ENCODE measurements around the gene PTGR3. TPM values are rescaled to one million over a fixed set of nuclear protein-coding genes. Genes with fewer than 3 reads are reported as not detected.

PTGR3 gene
- total RNA-seq, 3 donors from 2014 or later (not counting 1 experiment from before 2014, with no cell fraction given) = 27.4 to 29.4 (median 28.5) TPM

GRCh38 chr18:75212751-75213090 is 3.8 kb upstream of the PTGR3 start:
- H3K27ac Mint-ChIP-seq = peak overlapping the region; percentile 79 to 89
- Histone ChIP-seq H3K36me3 (ENCODE audit: control insufficient read depth, insufficient read depth, low read length) (no peaks in the 10 kb centered on the region), H3K9me3 (ENCODE audit: control insufficient read depth, insufficient read depth, low read length) (no peaks in the 10 kb centered on the region), H3K27me3 (ENCODE audit: control insufficient read depth, insufficient read depth, low read length) (no peaks in the 10 kb centered on the region), H3K4me3 (ENCODE audit: low read length) (no peak overlapping the region), H3K27ac (ENCODE audit: low read length) (no peak overlapping the region), H3K4me1 (ENCODE audit: control insufficient read depth, insufficient read depth, low read length) (peaks cover 42% of the 10 kb centered on the region)
- 89% methylated on average over 5 of the region's 5 CpGs for WGBS (ENCODE audit: insufficient coverage)
- H3K4me3 Mint-ChIP-seq = peak overlapping the region; percentile 91
- DNase-seq = no peak
- H3K9me3 Mint-ChIP-seq = no peaks in the 10 kb centered on the region
- H3K4me1 Mint-ChIP-seq = peaks cover 69% of the 10 kb centered on the region in 2 donors
- intact Hi-C loops (cut with micrococcal nuclease) = loop anchor here (2.0 kb wide), 1 partner anchor 16 kb away; no protein-coding TSS in a partner anchor
- no peak for ATAC-seq
- H3K27me3 Mint-ChIP-seq (ENCODE audit: low read depth in 2 of 2) = no peaks in the 10 kb centered on the region
- no peak for TF ChIP-seq CTCF (IDR thresholded peaks at IDR 0.05)
- H3K36me3 Mint-ChIP-seq = peaks cover 7% of the 10 kb centered on the region

GRCh38 chr18:75211953-75212750 is 3.2 kb upstream of the PTGR3 start:
- ATAC-seq = no peak
- no peaks in the 10 kb centered on the region for H3K36me3 ChIP-seq (ENCODE audit: control insufficient read depth, insufficient read depth, low read length)
- peak overlapping the region; percentile 79 to 89 for H3K27ac Mint-ChIP-seq
- peaks cover 7% of the 10 kb centered on the region for H3K36me3 Mint-ChIP-seq
- no peaks in the 10 kb centered on the region for H3K9me3 Mint-ChIP-seq
- H3K4me1 ChIP-seq (ENCODE audit: control insufficient read depth, insufficient read depth, low read length) = peaks cover 44% of the 10 kb centered on the region
- TF ChIP-seq CTCF (IDR thresholded peaks at IDR 0.05) = no peak
- peaks cover 69% of the 10 kb centered on the region in 2 donors for H3K4me1 Mint-ChIP-seq
- peak overlapping the region; percentile 91 for H3K4me3 Mint-ChIP-seq
- H3K27ac ChIP-seq (ENCODE audit: low read length) = peak overlapping the region; percentile 9
- no peaks in the 10 kb centered on the region for H3K27me3 Mint-ChIP-seq (ENCODE audit: low read depth in 2 of 2)
- no peaks in the 10 kb centered on the region for H3K9me3 ChIP-seq (ENCODE audit: control insufficient read depth, insufficient read depth, low read length)
- DNase-seq = peak; percentile 36 to 50
- peak overlapping the region; percentile 45 for H3K4me3 ChIP-seq (ENCODE audit: low read length)
- WGBS (ENCODE audit: insufficient coverage) = 6% methylated on average over 36 of the region's 38 CpGs
- intact Hi-C loops (cut with micrococcal nuclease) = loop anchor here (2.0 kb wide), 1 partner anchor 17 kb away; no protein-coding TSS in a partner anchor
- H3K27me3 ChIP-seq (ENCODE audit: control insufficient read depth, insufficient read depth, low read length) = no peaks in the 10 kb centered on the region

GRCh38 chr18:75211626-75211952 is 2.6 kb upstream of the PTGR3 start:
- no peak for ATAC-seq
- DNase-seq = peak in 1 of 2 donors; percentile 35
- Mint-ChIP-seq H3K4me3 (no peak overlapping the region), H3K4me1 (peaks cover 65 to 69% of the 10 kb centered on the region in 2 donors), H3K9me3 (no peaks in the 10 kb centered on the region), H3K27ac (peak overlapping the region in 1 of 2 donors; percentile 98), H3K27me3 (ENCODE audit: low read depth in 2 of 2) (no peaks in the 10 kb centered on the region), H3K36me3 (peaks cover 7% of the 10 kb centered on the region)
- no peaks in the 10 kb centered on the region for H3K9me3 ChIP-seq (ENCODE audit: control insufficient read depth, insufficient read depth, low read length)
- TF ChIP-seq CTCF (IDR thresholded peaks at IDR 0.05) = no peak
- H3K4me3 ChIP-seq (ENCODE audit: low read length) = no peak overlapping the region
- H3K4me1 ChIP-seq (ENCODE audit: control insufficient read depth, insufficient read depth, low read length) = peaks cover 38% of the 10 kb centered on the region
- no peaks in the 10 kb centered on the region for H3K27me3 ChIP-seq (ENCODE audit: control insufficient read depth, insufficient read depth, low read length)
- intact Hi-C loops (cut with micrococcal nuclease) = no loop called here
- H3K27ac ChIP-seq (ENCODE audit: low read length) = no peak overlapping the region
- WGBS (ENCODE audit: insufficient coverage) = under 1% methylated on average over 66 of the region's 66 CpGs
- no peaks in the 10 kb centered on the region for H3K36me3 ChIP-seq (ENCODE audit: control insufficient read depth, insufficient read depth, low read length)
